H9 (cell line): ENCODE results near the gene USP17L10. TPM values are rescaled to one million over a fixed set of nuclear protein-coding genes. Genes with fewer than 3 reads are reported as not detected.
"Not testable (repeated sequence)": the region's sequence is repeated elsewhere in the genome, so short reads cannot be mapped to it uniquely, and the experiment has no call there.

ENCODE experiments used
- DNase-seq: peaks from one replicate; pipeline ENCODE4 v3.0.0-alpha.2; 2017
- H2AFZ ChIP-seq: one replicate; pipeline ENCODE4 v1.6.1; 2013; ENCODE audit warnings: mild to moderate bottlenecking, low read length, control low read depth, moderate library complexity
- H2AK5ac ChIP-seq: 2 replicates; pipeline ENCODE4 v1.6.1; 2013; ENCODE audit warnings: low read length, control low read depth, mixed read lengths; ENCODE audit not compliant: insufficient read length
- H2BK120ac ChIP-seq: one replicate; pipeline ENCODE4 v1.6.1; 2013; ENCODE audit warnings: low read depth, mild to moderate bottlenecking, low read length, control low read depth, inconsistent platforms; ENCODE audit not compliant: poor library complexity, severe bottlenecking
- H2BK12ac ChIP-seq: 2 replicates; pipeline ENCODE4 v1.6.1; 2013; ENCODE audit warnings: low read length, control low read depth, mixed read lengths, low read depth; ENCODE audit not compliant: insufficient read length
- H2BK15ac ChIP-seq: 2 replicates; pipeline ENCODE4 v1.6.1; 2013; ENCODE audit warnings: low read depth, low read length, control low read depth
- H2BK20ac ChIP-seq: one replicate; pipeline ENCODE4 v1.6.1; 2013; ENCODE audit warnings: low read depth, mild to moderate bottlenecking, low read length, control low read depth, inconsistent platforms; ENCODE audit not compliant: poor library complexity, severe bottlenecking
- H2BK5ac ChIP-seq: 2 replicates; pipeline ENCODE4 v1.6.1; 2013; ENCODE audit warnings: low read length, control low read depth, mixed read lengths; ENCODE audit not compliant: insufficient read length
- H3K14ac ChIP-seq: 2 replicates; pipeline ENCODE4 v1.6.1; 2013; ENCODE audit warnings: low read length, control low read depth; ENCODE audit not compliant: insufficient read depth
- H3K18ac ChIP-seq: 2 replicates; pipeline ENCODE4 v1.6.1; 2013; ENCODE audit warnings: low read depth, mild to moderate bottlenecking, mixed read lengths, low read length, control low read depth; ENCODE audit not compliant: insufficient read length
- H3K23ac ChIP-seq: 2 replicates; pipeline ENCODE4 v1.6.1; 2013; ENCODE audit warnings: low read length, control low read depth, mixed read lengths, low read depth; ENCODE audit not compliant: insufficient read length
- H3K23me2 ChIP-seq: 2 replicates; pipeline ENCODE4 v1.6.1; 2013; ENCODE audit warnings: low read depth, mild to moderate bottlenecking, mixed read lengths, low read length, control low read depth; ENCODE audit not compliant: insufficient read length, poor library complexity, severe bottlenecking
- H3K27ac ChIP-seq: 2 replicates; pipeline ENCODE4 v1.5.1; 2013; ENCODE audit warnings: low read length, control low read depth, mixed read lengths, low read depth; ENCODE audit not compliant: insufficient read length
- H3K27me3 ChIP-seq: 2 replicates; pipeline ENCODE4 v1.6.1; 2013; ENCODE audit warnings: low read length, control low read depth, inconsistent platforms; ENCODE audit not compliant: insufficient read depth
- H3K4ac ChIP-seq: 2 replicates; pipeline ENCODE4 v1.6.1; 2013; ENCODE audit warnings: low read depth, mild to moderate bottlenecking, control low read depth, inconsistent platforms, low read length, moderate library complexity
- H3K4me1 ChIP-seq: 2 replicates; pipeline ENCODE4 v1.6.1; 2013; ENCODE audit warnings: low read length, control low read depth, inconsistent platforms; ENCODE audit not compliant: insufficient read depth
- H3K4me2 ChIP-seq: 2 replicates; pipeline ENCODE4 v1.6.1; 2013; ENCODE audit warnings: low read length, control low read depth, mixed read lengths; ENCODE audit not compliant: insufficient read length, insufficient read depth
- H3K56ac ChIP-seq: 2 replicates; pipeline ENCODE4 v1.6.1; 2013; ENCODE audit warnings: low read depth, mild to moderate bottlenecking, mixed read lengths, low read length, control low read depth; ENCODE audit not compliant: insufficient read length
- H3K79me1 ChIP-seq: 2 replicates; pipeline ENCODE4 v1.6.1; 2013; ENCODE audit warnings: low read depth, mild to moderate bottlenecking, moderate library complexity, low read length, control low read depth, inconsistent platforms; ENCODE audit not compliant: insufficient read depth, poor library complexity, severe bottlenecking
- H3K79me2 ChIP-seq: 2 replicates; pipeline ENCODE4 v1.6.1; 2013; ENCODE audit warnings: low read length, control low read depth, inconsistent platforms; ENCODE audit not compliant: insufficient read depth
- H3K9ac ChIP-seq: 2 replicates; pipeline ENCODE4 v1.6.1; 2013; ENCODE audit warnings: low read length, control low read depth, mixed read lengths; ENCODE audit not compliant: insufficient read length; ENCODE audit errors: extremely low read depth
- H3K9me3 ChIP-seq: one replicate; pipeline ENCODE4 v1.6.1; 2013; ENCODE audit warnings: low read depth, low read length, inconsistent platforms; ENCODE audit not compliant: control insufficient read depth
- H3T11ph ChIP-seq: one replicate; pipeline ENCODE4 v1.6.1; 2013; ENCODE audit warnings: mild to moderate bottlenecking, low read length, control low read depth, inconsistent platforms
- H4K20me1 ChIP-seq: one replicate; pipeline ENCODE4 v1.6.1; 2013; ENCODE audit not compliant: control insufficient read depth, insufficient read length, insufficient read depth
- H4K5ac ChIP-seq: 2 replicates; pipeline ENCODE4 v1.6.1; 2013; ENCODE audit warnings: low read depth, mild to moderate bottlenecking, mixed read lengths, low read length, control low read depth; ENCODE audit not compliant: insufficient read length
- H4K8ac ChIP-seq: replicated peaks from 2 replicates; pipeline ENCODE4 v1.6.1; 2013; ENCODE audit warnings: low read length, control low read depth, mixed read lengths, low read depth; ENCODE audit not compliant: insufficient read length
- H4K91ac ChIP-seq: 2 replicates; pipeline ENCODE4 v1.6.1; 2013; ENCODE audit warnings: low read depth, mild to moderate bottlenecking, moderate library complexity, mixed read lengths, low read length, control low read depth; ENCODE audit not compliant: insufficient read length
- H3K27ac Mint-ChIP-seq, 3 experiments: 2 replicates in 2 of 3; 3 replicates in 1 of 3; pipeline ENCODE4 v1.8.0; 2020 to 2021; ENCODE audit warnings: mixed read lengths in 3 of 3, mild to moderate bottlenecking in 1 of 3, moderate library complexity in 1 of 3
- H3K27me3 Mint-ChIP-seq: 2 replicates; pipeline ENCODE4 v1.8.0; 2021; ENCODE audit warnings: low read depth, mild to moderate bottlenecking, moderate library complexity, mixed read lengths
- H3K36me3 Mint-ChIP-seq, 3 experiments: 2 replicates in 2 of 3; 3 replicates in 1 of 3; pipeline ENCODE4 v1.8.0; 2020 to 2021; ENCODE audit warnings: low read depth in 3 of 3, mixed read lengths in 3 of 3; ENCODE audit not compliant: insufficient read depth in 1 of 3
- H3K4me1 Mint-ChIP-seq, 2 experiments: 2 replicates each; pipeline ENCODE4 v1.8.0; 2020; ENCODE audit warnings: mixed read lengths in 2 of 2
- H3K4me3 Mint-ChIP-seq, 2 experiments: 2 replicates in 1 of 2; 3 replicates in 1 of 2; pipeline ENCODE4 v1.8.0; 2020 to 2021; ENCODE audit warnings: mild to moderate bottlenecking in 2 of 2, mixed read lengths in 2 of 2, moderate library complexity in 1 of 2
- H3K9me3 Mint-ChIP-seq, 2 experiments: 2 replicates in 1 of 2; 3 replicates in 1 of 2; pipeline ENCODE4 v1.8.0; 2020; ENCODE audit warnings: mild to moderate bottlenecking in 2 of 2, mixed read lengths in 2 of 2, moderate library complexity in 1 of 2
- WGBS: extraction: QIAGEN DNeasy Blood & Tissue Kit; methylation state at CpG from one replicate; pipeline ENCODE4 v1.1.7; 2013; ENCODE audit warnings: missing lambda C conversion rate, low lambda C conversion rate, mixed read lengths; ENCODE audit not compliant: insufficient read length; ENCODE audit errors: extremely low coverage; 5-methylcytosine and 5-hydroxymethylcytosine counted together
- total RNA-seq: library from RNA; stranded (reverse); gene quantifications from 2 replicates; pipeline ENCODE4 v1.2.1, GENCODE V29; 2021

Gene USP17L10
- total RNA-seq, 1 experiment from 2014 or later: not detected

GRCh38 chr4:9224596-9224995 is 14.1 kb downstream of the USP17L10 start, which contains the start of gene USP17L13:
TSS of gene USP17L13 (plus strand) at chr4:9224896. CDS start at chr4:9224896, 0 bp downstream.
- H3K27me3 Mint-ChIP-seq, H3K27ac ChIP-seq, H2BK12ac ChIP-seq, H3K4me2 ChIP-seq, H2AFZ ChIP-seq, H3K9me3 Mint-ChIP-seq, H2BK20ac ChIP-seq, H3K4ac ChIP-seq, DNase-seq, H2BK15ac ChIP-seq, H3K14ac ChIP-seq, H3K23ac ChIP-seq, H3K27ac Mint-ChIP-seq, H3K27me3 ChIP-seq, H3K18ac ChIP-seq, H3K79me1 ChIP-seq, H3K9ac ChIP-seq, H3K9me3 ChIP-seq, H4K5ac ChIP-seq, H3T11ph ChIP-seq, H3K79me2 ChIP-seq, H3K36me3 Mint-ChIP-seq, H3K4me1 ChIP-seq, H2BK5ac ChIP-seq, H2BK120ac ChIP-seq, H3K4me3 Mint-ChIP-seq, H2AK5ac ChIP-seq, H3K4me1 Mint-ChIP-seq, H4K91ac ChIP-seq, H4K20me1 ChIP-seq, H3K56ac ChIP-seq, H4K8ac ChIP-seq, H3K23me2 ChIP-seq: not testable (repeated sequence)
- no CpG with 5 or more reads among the region's 14 CpGs for WGBS

GRCh38 chr4:9230249-9230648 is 19.8 kb downstream of the USP17L10 start:
- H4K8ac ChIP-seq, H3K56ac ChIP-seq, DNase-seq, H4K91ac ChIP-seq, H4K20me1 ChIP-seq, H3K23me2 ChIP-seq, H3K4me2 ChIP-seq, H2BK15ac ChIP-seq, H3K79me1 ChIP-seq, H2BK20ac ChIP-seq, H3K36me3 Mint-ChIP-seq, H3K9ac ChIP-seq, H4K5ac ChIP-seq, H3K4me1 ChIP-seq, H3K9me3 ChIP-seq, H3K18ac ChIP-seq, H2BK120ac ChIP-seq, H2AK5ac ChIP-seq, H3K4me3 Mint-ChIP-seq, H3K79me2 ChIP-seq, H3K27me3 ChIP-seq, H3K27ac Mint-ChIP-seq, H3K4ac ChIP-seq, H3K14ac ChIP-seq, H3T11ph ChIP-seq, H2BK12ac ChIP-seq, H3K27me3 Mint-ChIP-seq, H3K9me3 Mint-ChIP-seq, H3K23ac ChIP-seq, H2AFZ ChIP-seq, H2BK5ac ChIP-seq, H3K27ac ChIP-seq, H3K4me1 Mint-ChIP-seq: not testable (repeated sequence)
- no CpG with 5 or more reads among the region's 8 CpGs for WGBS
